ENCODE data around the gene AP1M1.

DNA sequence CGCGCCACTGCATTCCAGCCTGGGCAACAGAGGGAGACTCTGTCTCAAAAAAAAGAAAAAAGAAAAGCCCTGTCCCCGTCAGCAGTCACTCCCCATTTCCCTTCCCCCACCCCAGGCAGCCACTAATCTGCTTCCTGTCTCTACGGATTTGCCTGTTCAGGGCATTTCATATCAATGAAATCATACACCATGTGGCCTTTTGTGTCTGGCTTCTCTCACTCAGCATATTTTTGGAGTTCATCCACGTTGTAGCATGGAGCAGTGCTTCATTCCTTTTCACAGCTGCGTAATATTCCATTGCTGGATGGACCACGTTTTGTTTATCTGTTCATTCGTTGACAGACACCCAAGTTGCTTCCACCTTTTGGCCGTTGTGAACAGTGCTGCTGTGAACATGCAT, 90.8 kb downstream of the AP1M1 start:
- TF ChIP-seq POLR2AphosphoS5 (IDR thresholded peaks at IDR 0.05; ENCODE audit: low read depth, low read length) (no peak), POLR2A (IDR thresholded peaks at IDR 0.05; ENCODE audit: low read depth, low read length) (no peak)

Measured in GM12892 (cell line).